Measurements from ENCODE around the gene CYP1A2.
"Not testable (repeated sequence)": the region's sequence is repeated elsewhere in the genome, so short reads cannot be mapped to it uniquely, and the experiment has no call there.

The CYP1A2 gene

DNA sequence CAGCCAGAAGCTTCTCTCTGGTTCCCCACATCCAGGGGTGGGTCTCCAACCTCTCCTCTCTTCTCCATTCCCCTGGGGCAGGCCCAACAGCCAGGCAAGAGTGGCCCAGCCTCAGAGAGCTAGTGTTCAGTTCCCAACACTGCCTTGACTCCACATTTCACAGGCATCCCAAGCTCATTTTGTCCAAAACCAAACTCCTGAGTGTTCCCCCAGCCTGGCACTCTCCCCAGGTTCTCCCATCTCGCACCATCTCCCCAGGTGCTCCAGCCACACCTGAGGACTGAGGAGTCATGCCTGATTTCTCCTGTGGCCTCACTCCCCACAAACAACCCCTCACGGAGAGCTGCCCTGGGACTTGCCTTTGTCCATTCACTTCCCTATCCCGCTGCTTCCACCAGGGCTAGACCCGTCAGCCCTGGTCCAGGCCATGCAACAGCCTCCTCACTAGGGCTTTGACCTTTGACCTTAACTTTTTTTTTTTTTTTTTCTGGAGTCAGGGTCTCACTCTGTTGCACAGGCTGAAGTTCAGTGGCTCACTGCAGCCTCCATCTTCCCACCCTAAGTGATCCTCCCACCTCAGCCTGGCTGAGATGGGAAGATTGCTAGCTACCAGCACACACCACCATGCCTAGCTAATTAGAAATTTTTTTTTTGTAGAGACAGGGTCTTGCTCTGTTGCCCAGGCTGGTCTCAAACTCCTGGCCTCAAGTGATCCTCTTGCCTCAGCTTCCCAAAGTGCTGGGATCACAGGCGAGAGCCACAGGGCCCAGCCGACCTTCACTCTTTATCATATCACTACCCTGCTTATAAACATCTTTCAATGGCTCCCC is 29.3 kb downstream of the CYP1A2 start:
- DNase-seq: no peak

DNA sequence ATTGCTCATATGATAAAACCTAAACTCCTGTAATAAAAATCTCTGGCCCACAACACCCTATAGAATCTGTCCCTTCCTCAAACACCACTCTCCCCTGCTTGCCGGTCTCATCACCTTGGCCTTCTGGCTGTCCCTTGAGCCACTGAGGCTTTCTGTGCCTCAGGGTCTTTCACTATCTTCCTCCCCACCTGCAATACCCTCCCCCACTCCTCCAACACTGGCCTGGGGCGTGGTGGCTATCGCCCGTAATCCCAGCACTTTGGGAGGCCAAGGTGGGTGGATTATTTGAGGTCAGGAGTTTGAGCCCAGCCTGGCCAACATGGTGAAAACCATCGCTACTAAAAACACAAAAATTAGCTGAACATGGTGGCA is 29.9 kb downstream of the CYP1A2 start:
- DNase-seq: no peak

DNA sequence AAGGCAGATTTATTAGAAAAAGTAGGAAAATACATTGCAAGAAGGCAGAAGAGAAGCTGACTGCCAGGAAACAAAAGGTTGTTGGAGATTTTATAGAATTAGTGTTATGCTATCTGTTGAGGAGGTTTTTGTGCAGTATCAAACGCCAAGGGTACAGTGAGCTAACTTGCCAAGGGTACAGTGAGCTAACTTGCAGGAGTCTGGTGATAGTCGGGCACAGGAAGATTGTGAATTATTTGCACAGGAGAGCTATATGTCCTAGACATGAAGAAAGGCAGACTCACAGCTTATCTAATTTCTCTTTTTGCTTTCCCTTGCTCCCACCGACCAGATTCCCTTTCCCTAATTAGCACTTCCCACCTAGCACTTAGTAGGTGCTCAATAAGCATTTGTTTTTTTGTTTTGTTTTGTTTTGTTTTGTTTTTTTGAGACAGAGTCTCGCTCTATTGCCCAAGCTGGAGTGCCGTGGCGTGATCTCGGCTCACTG is 30.6 kb downstream of the CYP1A2 start:
- DNase-seq: no peak

DNA sequence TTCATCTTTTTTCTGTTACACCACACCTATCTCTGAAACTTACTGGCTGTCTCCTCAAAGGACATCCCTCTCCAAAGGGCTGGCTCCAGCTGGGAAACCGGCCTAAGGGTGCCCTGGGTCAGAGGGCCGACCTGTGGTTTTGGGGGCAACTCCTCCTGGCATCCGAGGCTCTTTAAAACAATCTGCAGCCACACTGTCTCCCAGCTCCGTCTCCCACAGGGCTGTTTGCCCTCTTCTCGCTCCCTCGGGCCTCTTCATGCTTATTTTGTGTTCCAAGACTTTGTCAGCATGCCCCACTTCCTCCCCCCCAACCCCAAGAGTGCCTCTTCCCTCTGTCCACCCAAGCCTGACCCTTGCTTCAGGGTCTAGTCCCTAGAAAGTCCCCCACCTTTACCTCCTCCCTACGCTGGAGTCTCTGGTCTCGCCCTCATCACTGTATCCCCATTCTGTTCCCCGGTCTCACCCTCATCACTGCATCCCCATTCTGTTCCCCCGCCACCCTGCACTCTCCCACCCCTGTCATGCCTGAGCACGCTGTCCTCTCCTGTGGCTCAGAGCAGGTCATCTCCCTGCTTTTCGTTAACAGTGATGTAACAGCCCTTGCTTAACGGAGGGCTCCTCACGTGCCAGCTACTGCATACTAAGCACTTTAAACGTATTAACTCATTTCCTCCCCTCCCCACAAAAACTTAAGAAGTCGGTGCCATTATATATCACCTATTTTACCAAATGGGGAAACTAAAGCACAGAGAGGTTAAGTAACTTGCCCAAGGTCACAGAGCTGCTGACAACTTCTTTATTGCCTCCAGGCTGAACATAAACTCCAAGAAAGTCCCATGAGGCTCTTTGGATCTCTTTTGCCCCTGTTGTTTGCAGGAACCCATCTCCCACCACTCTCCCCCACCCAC is 32.1 kb downstream of the CYP1A2 start:
- no peak for DNase-seq

DNA sequence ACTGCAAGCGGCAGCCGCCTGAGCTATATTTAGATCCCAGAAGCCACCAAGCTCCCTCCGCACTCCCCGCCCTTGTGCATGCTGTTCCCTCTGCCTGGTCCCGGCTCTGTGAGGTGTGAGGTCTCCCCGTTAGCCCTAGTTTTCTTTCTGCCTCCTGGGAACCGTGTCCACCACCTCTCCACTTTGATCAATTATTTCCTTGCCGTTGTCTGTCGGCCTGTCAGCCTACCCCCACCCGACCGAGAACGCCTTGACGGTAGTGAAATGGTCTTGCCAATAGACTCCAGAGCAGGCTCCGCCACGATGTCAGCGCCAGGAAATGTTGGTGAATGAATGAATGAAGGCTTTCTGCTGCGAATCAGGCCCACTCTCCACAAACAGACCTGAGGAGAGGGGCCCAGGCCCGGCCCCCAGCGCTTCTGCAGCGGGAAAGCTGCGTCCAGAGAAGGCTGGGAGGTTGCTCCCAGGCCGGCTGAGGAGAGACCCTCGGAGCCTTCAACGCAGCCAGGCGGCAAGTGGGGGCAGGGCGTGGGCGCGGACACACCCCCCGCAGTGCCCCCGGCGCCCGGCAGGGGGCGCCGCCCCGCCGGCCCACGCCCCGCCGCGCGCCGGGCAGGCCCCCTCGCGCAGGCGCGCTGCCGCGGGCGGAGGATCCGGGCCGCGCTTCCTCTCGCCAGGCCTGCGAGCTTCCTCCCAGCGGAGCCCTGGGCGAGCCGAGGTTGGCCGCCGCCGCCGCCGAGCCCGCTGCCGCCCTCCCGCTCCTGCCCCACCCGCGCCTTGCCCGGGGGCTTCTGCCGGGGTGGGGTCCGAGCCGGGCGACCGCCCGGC is 33.0 kb downstream of the CYP1A2 start, which contains the start of gene CSK:
TSS of gene CSK (plus strand) at position 650 of the 828 bp plus-strand sequence. CDS start 16,218 bp downstream, outside the sequence.
- peak; percentile 61 for DNase-seq

DNA sequence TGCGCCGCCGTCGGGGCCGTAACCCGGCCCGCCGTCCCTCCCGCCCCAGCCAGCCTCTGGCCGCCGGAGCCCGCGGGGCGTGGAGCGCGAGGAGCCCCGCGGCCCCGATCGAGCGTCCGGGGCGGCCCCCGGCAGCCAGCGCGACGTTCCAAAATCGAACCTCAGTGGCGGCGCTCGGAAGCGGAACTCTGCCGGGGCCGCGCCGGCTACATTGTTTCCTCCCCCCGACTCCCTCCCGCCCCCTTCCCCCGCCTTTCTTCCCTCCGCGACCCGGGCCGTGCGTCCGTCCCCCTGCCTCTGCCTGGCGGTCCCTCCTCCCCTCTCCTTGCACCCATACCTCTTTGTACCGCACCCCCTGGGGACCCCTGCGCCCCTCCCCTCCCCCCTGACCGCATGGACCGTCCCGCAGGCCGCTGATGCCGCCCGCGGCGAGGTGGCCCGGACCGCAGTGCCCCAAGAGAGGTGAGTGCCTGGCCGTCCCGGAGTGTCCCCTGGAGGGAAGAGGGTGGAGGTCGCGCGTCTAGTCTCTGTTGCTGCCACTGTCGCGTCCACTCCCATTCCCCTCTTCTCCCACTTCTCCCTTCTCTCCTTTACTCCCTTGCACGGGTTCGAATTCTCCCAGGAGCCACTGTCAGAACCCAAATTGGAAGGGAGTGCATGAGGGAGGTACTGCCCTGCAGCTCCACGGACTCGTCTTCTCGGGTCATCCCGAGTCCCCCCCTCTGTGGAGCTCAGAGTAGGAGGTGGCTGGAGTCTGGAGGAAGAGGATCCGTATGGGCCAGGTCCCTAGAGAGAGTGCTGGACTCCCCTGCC is 33.8 kb downstream of the CYP1A2 start:
- no peak for DNase-seq

DNA sequence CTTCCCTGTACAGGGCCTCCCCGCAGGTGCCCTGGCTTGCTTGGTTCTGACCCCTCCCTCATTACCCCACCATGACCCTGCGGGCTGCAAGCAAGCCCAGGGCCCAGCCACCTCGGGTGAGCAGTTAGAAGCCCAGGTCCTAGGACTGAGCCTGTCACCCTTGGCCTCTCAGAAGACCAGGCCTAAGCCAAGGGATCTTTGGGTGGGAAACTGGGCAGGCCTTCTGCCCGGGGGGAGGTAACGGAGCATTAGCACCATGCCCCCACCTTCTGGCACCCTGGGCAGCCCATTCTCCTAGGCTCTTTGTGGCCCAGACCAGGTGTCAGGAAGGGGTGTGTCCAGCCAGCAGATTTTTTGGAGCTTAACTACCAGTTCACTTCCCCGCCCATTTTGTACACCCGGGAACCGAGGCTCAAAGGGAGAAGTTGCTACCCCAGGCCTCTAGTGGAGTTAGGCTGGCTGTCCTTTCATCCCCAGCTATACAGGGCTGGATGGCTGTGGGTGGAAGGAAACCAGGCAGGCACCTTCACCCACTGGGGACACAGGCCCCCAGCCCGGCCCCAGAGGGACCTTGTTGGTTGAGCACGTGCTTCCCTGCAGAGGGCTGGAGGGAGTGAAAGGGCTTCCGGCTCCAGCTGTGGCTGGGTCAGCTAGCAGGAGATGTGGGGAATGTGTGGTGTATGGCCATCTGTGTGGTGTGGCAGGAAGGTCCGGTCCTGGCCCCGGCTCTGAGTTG is 34.6 kb downstream of the CYP1A2 start:
- DNase-seq: no peak

DNA sequence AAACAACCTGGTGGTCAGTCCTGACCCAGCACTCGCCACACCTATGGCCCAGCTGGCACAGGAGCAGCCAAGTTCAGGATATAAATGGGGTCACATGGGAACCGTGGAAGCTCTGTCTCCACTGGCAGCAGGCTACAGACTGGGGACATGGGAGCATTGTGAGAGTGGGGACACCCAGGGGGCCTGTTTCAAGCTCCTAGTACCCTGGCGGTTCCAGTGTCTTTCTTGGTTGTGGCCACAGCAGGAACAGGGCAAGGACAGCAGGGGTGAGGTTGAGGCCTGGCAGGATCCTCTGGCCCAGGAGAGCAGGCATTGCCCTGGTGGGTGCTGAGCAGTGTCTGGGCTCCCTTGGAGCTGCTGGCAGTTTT is 35.1 kb downstream of the CYP1A2 start:
- no peak for DNase-seq

DNA sequence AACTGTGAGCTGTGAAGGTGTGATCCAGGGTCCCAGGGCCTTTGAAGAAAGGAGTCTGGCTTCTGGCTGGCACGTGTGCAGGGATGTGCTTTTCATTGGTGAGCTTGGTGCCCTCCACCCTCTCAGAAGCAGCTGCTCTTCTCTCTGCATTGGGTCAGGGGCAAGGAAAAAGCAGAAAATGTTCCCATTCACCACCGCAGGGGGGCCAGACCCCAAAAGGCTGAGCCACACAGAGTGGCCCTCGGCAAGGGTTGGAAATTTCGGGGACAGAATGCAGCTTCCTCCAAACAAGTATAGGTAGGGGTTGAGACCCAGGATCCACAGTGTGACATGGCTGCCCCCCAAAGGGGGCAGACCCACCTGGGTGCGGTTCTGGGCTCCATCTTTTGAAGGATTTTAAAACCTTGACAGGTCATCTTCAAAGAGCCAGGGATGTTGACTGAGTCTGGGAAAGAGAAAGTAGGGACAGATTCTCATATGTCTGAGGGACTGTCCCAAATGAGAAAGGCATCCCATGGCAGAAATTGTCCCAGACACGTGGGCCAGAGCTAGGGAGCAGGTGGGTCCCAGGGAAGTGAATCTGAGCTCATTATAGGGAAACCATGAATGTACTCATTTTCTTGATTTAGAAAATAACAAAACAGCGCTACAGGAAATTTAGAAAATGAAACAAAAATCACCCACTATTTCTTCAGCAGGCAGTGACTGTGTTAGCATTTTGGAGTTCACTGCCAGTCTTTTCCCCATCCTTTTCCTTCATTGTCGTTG is 36.0 kb downstream of the CYP1A2 start:
- no peak for DNase-seq

DNA sequence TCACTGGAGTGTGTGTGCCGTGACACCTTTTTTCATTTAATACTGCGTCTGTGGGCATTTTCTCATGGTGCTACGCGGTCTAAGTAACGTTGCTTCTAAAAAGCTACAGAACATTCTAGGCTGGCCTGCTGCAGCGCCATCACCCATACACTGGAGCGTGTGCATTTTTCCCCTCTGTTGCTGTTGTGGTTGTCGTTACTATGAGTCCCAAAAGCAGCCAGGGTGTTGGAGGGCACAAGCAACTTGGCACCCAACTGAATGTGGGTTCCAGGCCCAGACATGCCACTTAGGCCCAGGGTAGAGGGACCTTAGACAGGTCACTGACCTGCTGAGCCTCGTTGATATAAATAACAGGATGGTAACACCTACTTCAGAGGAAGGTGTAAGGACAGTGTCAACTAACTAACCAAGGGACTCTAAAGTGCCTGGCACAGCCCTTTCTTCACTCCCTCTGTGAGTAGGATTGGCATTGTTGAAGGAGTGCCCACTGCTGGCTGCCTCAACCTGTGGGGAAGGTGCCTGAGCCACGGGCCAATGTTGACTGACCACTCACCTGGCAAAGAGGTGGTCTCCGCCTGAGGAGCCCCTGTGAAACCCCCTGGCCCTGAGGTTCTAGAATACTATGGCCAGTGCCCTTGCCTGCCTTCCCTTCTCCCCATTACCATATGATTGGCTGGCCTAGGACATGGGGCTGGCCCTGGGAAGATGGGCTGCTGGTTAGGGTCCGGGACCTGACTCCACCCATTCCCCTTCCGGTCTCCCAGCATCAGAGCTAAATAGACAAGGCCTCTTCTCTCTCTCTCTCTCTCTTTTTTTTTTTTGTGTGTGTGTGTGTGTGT is 36.8 kb downstream of the CYP1A2 start:
- no peak for DNase-seq

DNA sequence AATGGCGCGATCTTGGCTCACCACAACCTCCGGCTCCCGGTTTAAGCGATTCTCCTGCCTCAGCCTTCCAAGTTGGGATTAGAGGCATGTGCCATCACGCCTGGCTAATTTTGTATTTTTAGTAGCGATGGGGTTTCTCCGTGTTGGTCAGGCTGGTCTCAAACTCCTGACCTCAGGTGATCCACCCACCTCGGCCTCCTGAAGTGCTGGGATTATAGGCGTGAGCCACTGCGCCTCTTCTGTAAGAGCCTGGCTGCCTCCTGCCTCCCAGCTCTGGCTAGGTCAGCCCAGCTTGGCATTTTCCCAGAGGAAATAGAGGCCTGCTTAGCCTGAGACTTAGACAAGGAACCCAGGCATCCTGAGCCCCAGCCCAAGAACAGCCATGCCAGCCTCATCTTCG is 37.4 kb downstream of the CYP1A2 start:
- not testable (repeated sequence) for DNase-seq

DNA sequence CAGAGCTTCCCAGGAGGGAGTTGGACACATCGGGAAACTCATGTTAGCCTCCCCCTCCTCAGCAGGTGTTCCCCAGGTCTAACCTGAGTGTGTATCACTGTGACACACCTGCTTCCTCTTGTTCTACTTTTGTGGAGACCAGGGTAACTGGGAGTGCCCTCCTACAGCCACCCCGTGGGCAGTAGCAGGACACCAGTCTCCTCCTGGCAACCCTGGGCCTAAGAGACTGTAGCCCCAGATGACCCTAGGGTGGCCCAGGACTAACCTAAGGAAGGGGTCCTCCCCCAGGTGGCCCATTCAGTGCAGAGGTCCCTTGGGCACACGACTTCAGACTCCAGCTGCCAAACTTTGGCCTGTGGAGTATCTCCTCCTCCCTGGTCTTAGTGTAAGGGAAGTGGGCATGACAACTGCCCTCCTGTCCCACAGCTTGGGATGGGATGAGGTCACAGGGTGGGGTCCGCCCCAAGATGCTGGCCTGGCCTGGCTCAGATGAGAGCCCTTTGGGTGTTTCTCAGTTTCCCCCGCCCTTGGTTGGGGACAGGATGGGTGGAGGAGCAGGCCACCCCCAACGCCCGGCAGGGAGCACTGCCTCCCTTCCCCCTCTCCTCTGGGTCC is 38.0 kb downstream of the CYP1A2 start:
- DNase-seq: no peak

DNA sequence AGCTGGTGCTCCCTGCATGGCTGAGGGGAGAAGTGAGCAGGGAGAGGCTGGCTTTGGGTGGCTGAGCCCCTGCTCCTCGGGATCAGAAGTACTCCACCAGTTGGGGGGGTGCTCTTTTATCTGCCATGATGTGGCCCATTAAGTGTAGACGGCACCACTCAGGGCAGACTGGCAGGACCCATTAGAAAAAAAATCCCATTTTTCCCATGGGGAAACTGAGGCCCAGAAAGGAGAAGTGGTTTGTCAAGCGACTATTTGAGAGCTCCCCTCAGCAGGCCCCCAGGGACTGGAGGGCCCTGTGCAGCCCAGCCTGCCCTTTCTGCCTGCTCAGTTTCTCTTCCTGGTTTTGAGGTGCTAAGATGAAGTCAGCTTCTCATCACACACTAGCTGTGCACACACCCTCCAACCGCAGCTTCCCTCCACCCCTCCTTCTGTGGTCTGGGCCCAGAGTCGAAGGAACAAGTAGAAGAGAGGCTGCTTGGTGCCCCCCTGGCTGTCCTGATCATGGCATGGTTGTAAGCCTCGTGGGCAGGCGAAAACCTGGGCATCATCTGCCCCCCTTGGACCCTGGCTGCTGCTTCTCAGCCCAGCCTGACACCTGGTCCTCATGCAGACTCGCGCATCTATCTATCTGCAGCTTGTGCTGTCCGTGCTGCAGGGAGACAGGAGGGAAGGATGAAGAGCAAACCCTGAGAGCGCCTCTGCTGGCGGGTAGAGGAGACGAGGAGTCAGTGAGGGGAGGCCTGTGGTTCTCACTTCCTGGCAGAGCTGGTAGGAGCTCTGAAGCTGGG is 38.8 kb downstream of the CYP1A2 start:
- DNase-seq: no peak

DNA sequence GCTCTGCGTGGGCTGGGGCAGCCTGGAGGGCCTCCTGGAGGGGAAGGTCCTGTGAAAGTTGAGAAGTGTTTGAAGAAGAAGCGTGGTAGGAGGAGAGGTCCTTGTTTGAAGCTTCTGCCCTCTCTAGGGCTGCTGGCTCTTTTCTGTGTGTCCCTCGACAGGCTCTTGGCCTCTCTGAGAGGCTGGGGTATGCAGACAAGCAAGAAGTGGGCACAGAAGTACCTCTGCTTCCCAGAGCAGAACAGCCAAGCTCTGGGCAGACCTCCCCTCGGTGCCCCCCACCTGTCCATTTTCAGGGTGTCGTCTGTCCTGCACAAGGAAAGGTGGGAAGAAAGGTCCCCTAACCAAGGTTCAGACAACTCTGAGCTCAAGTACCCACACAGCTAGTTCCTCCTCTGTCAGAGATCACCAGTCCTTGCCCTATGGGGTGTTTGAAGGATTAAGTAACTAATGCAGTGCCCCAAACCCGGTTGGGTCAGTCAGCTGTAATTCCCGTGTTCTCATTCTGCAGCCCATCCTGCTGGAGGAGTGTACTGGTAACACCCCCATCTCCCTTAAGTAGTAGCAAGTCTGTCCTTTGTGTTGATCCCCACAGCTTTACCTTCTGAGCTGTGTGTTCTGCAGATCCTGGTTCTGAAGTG is 39.5 kb downstream of the CYP1A2 start:
- DNase-seq: no peak

DNA sequence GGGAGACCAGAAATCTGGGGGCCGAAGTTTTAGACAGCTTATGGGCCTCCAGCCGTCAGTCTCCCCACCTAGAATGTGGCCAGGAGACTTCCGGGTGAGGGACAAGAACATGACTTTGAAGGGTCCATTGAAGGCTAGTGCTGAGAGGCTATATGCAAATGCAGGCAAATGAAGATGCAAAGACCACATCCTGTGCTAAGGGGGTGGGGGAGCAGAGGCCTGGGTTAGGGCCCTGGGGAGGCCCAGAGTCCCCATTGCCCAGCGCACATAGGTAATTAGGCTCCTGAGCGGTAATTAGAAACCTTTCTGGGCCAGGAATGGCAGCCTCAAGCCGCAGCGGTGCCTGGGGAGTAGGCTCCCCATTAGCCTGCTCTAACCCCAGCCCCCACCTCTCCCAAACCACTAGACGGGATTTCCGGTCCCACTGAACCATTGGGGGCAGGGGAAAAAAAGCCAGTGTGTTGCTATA is 40.1 kb downstream of the CYP1A2 start:
- DNase-seq: no peak

DNA sequence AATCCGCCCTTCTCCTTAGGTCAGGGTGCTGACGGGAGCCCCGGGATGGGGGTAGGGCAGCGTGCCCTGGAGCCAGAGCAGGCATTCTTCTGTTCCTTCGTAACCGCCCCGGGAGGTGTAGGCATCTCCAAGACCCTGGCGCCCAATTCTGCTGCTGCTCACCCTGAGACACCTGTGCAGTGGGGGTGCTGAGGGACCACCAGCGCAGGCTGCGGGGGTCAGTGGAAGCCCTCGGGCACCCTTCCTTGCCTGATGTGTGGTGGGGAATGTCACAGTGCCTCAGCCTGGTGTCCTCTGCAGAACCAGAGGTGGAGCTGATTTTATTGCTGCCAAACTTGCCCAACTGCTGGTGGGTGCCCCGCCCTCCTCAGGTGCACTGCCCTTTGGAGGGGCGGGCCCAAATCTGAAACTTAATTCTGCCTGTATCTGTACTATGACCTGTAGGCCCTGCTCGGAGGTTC is 40.6 kb downstream of the CYP1A2 start:
- DNase-seq: no peak

DNA sequence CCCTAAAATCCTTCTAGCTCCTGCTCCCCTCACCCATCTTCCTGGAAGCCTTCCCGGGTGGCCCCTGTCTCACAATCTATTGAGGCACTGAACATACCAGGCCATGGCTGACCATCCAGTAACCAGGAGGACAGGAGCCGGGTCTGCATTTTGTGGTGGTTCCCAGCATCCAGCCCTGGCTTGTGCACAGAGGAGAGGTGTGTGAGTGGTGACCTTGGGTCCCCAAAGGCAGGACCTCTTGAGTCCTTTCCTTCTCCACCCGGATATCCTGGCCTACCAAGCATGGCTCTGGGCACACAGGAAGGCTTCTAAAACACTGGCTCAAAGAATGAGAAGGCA is 41.1 kb downstream of the CYP1A2 start:
- no peak for DNase-seq

Measured in NCI-H2171 (cell line).